ENCODE results near the gene SHISAL2A.
"Not testable (repeated sequence)": the region's sequence is repeated elsewhere in the genome, so short reads cannot be mapped to it uniquely, and the experiment has no call there.

DNA sequence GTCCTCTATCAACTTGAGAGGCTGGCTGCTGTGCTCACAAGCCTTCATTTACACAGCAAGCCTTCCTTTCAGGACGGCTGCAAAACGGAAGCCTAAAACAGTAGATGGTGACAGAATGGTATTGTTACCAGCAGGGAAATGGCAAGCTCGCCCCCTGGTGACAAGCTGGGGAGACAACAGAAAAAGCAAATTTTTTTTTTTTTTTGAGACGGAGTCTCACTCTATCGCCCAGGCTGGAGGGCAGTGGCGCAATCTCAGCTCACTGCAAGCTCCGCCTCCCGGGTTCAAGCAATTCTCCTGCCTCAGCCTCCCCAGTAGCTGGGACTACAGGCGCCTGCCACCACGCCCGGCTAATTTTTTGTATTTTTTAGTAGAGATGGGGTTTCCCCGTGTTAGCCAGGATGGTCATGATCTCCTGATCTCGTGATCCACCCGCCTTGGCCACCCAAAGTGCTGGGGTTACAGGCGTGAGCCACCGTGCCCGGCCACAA lies 53.3 kb downstream of the SHISAL2A start:
- TF ChIP-seq, protein P1, sequence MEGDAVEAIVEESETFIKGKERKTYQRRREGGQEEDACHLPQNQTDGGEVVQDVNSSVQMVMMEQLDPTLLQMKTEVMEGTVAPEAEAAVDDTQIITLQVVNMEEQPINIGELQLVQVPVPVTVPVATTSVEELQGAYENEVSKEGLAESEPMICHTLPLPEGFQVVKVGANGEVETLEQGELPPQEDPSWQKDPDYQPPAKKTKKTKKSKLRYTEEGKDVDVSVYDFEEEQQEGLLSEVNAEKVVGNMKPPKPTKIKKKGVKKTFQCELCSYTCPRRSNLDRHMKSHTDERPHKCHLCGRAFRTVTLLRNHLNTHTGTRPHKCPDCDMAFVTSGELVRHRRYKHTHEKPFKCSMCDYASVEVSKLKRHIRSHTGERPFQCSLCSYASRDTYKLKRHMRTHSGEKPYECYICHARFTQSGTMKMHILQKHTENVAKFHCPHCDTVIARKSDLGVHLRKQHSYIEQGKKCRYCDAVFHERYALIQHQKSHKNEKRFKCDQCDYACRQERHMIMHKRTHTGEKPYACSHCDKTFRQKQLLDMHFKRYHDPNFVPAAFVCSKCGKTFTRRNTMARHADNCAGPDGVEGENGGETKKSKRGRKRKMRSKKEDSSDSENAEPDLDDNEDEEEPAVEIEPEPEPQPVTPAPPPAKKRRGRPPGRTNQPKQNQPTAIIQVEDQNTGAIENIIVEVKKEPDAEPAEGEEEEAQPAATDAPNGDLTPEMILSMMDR (IDR thresholded peaks at IDR 0.05; ENCODE audit: insufficient read depth, low read depth, low read length), result peak; percentile 74
- TF ChIP-seq EZH2 (IDR thresholded peaks at IDR 0.05; ENCODE audit: insufficient read depth, low read length), result not testable (repeated sequence)

Data from astrocyte (in vitro differentiated cells and primary cell).